ENCODE results near the gene SARM1. TPM values are rescaled to one million over a fixed set of nuclear protein-coding genes. Genes with fewer than 3 reads are reported as not detected.

Gene SARM1
- total RNA-seq, 1 donor from 2014 or later: 5.8 TPM

- peaks cover 9% of the 10 kb centered on the region for H3K27me3 Mint-ChIP-seq (ENCODE audit: unreplicated experiment)
- no peak overlapping the region for H3K4me3 Mint-ChIP-seq (ENCODE audit: unreplicated experiment)
- H3K4me1 Mint-ChIP-seq (ENCODE audit: unreplicated experiment): peaks cover 24% of the 10 kb centered on the region
- no peaks in the 10 kb centered on the region for H3K36me3 Mint-ChIP-seq (ENCODE audit: low read depth, unreplicated experiment)
- no peak for TF ChIP-seq CTCF (IDR thresholded peaks at IDR 0.05; ENCODE audit: unreplicated experiment)
- DNase-seq (ENCODE audit: low spot score): no peak
- H3K27ac Mint-ChIP-seq (ENCODE audit: unreplicated experiment): no peak overlapping the region
- H3K9me3 Mint-ChIP-seq (ENCODE audit: unreplicated experiment): no peaks in the 10 kb centered on the region
Observed at GRCh38 chr17:28407974-28408306, 36.4 kb downstream of the SARM1 start.

- peaks cover 8% of the 10 kb centered on the region for H3K27me3 Mint-ChIP-seq (ENCODE audit: unreplicated experiment)
- H3K9me3 Mint-ChIP-seq (ENCODE audit: unreplicated experiment): no peaks in the 10 kb centered on the region
- TF ChIP-seq CTCF (IDR thresholded peaks at IDR 0.05; ENCODE audit: unreplicated experiment): no peak
Observed at GRCh38 chr17:28412099-28412498, 40.6 kb downstream of the SARM1 start.

GRCh38 chr17:28413804-28414203 is 42.3 kb downstream of the SARM1 start:
- DNase-seq (ENCODE audit: low spot score): no peak
- H3K27me3 Mint-ChIP-seq (ENCODE audit: unreplicated experiment): peaks cover 5% of the 10 kb centered on the region
- no peak overlapping the region for H3K4me3 Mint-ChIP-seq (ENCODE audit: unreplicated experiment)
- H3K27ac Mint-ChIP-seq (ENCODE audit: unreplicated experiment): no peak overlapping the region
- no peak for TF ChIP-seq CTCF (IDR thresholded peaks at IDR 0.05; ENCODE audit: unreplicated experiment)
- H3K4me1 Mint-ChIP-seq (ENCODE audit: unreplicated experiment): peaks cover 2% of the 10 kb centered on the region
- no peaks in the 10 kb centered on the region for H3K36me3 Mint-ChIP-seq (ENCODE audit: low read depth, unreplicated experiment)
- H3K9me3 Mint-ChIP-seq (ENCODE audit: unreplicated experiment): no peaks in the 10 kb centered on the region

More at GRCh38 chr17:28412099-28412498, 40.6 kb downstream of the SARM1 start:
- Mint-ChIP-seq H3K4me3 (ENCODE audit: unreplicated experiment) (no peak overlapping the region), H3K27ac (ENCODE audit: unreplicated experiment) (no peak overlapping the region), H3K4me1 (ENCODE audit: unreplicated experiment) (peaks cover 11% of the 10 kb centered on the region), H3K36me3 (ENCODE audit: low read depth, unreplicated experiment) (no peaks in the 10 kb centered on the region)
- DNase-seq (ENCODE audit: low spot score): no peak

GRCh38 chr17:28415886-28416285 is 44.4 kb downstream of the SARM1 start:
- H3K9me3 Mint-ChIP-seq (ENCODE audit: unreplicated experiment): no peaks in the 10 kb centered on the region
- TF ChIP-seq CTCF (IDR thresholded peaks at IDR 0.05; ENCODE audit: unreplicated experiment): no peak
- no peak for DNase-seq (ENCODE audit: low spot score)
- H3K4me3 Mint-ChIP-seq (ENCODE audit: unreplicated experiment): no peak overlapping the region
- H3K36me3 Mint-ChIP-seq (ENCODE audit: low read depth, unreplicated experiment): no peaks in the 10 kb centered on the region
- peaks cover 2% of the 10 kb centered on the region for H3K4me1 Mint-ChIP-seq (ENCODE audit: unreplicated experiment)
- peaks cover 5% of the 10 kb centered on the region for H3K27me3 Mint-ChIP-seq (ENCODE audit: unreplicated experiment)
- no peak overlapping the region for H3K27ac Mint-ChIP-seq (ENCODE audit: unreplicated experiment)

GRCh38 chr17:28416703-28417311 is 45.3 kb downstream of the SARM1 start:
- no peak overlapping the region for H3K4me3 Mint-ChIP-seq (ENCODE audit: unreplicated experiment)
- H3K4me1 Mint-ChIP-seq (ENCODE audit: unreplicated experiment): peaks cover 2% of the 10 kb centered on the region
- peak overlapping the region; percentile 27 for H3K27ac Mint-ChIP-seq (ENCODE audit: unreplicated experiment)
- H3K36me3 Mint-ChIP-seq (ENCODE audit: low read depth, unreplicated experiment): no peaks in the 10 kb centered on the region
- peak; percentile 55 for TF ChIP-seq CTCF (IDR thresholded peaks at IDR 0.05; ENCODE audit: unreplicated experiment)
- peaks cover 5% of the 10 kb centered on the region for H3K27me3 Mint-ChIP-seq (ENCODE audit: unreplicated experiment)
- DNase-seq (ENCODE audit: low spot score): peak; percentile 61
- H3K9me3 Mint-ChIP-seq (ENCODE audit: unreplicated experiment): no peaks in the 10 kb centered on the region
